HG02885 (cell line): Measurements from ENCODE around the gene PSMF1.

Experiments
- ATAC-seq: cut with Tn5 transposase; IDR thresholded peaks from one replicate; pipeline ENCODE4 v1.9.1; 2021; ENCODE audit warnings: mild to moderate bottlenecking; ENCODE audit not compliant: unreplicated experiment, poor library complexity

The PSMF1 gene

GRCh38 chr20:1186367-1186991, 68.1 kb downstream of the PSMF1 start:
- ATAC-seq = no peak

GRCh38 chr20:1187605-1188171, 69.3 kb downstream of the PSMF1 start:
- no peak for ATAC-seq

GRCh38 chr20:1188347-1188746, 69.9 kb downstream of the PSMF1 start:
- no peak for ATAC-seq

GRCh38 chr20:1189827-1190226, 71.4 kb downstream of the PSMF1 start:
- ATAC-seq = no peak

- no peak for ATAC-seq
Observed at GRCh38 chr20:1190847-1191246, 72.4 kb downstream of the PSMF1 start.

- no peak for ATAC-seq
Observed at GRCh38 chr20:1191299-1191698, 72.9 kb downstream of the PSMF1 start.

GRCh38 chr20:1195226-1195625, 76.8 kb downstream of the PSMF1 start:
- no peak for ATAC-seq

GRCh38 chr20:1196634-1197033, 78.2 kb downstream of the PSMF1 start:
- ATAC-seq = no peak

GRCh38 chr20:1197801-1198200, 79.4 kb downstream of the PSMF1 start:
- no peak for ATAC-seq

- no peak for ATAC-seq
Observed at GRCh38 chr20:1198751-1199150, 80.3 kb downstream of the PSMF1 start.

- ATAC-seq = no peak
Observed at GRCh38 chr20:1199212-1199873, 80.9 kb downstream of the PSMF1 start.

- ATAC-seq = no peak
Observed at GRCh38 chr20:1199964-1200363, 81.6 kb downstream of the PSMF1 start.

GRCh38 chr20:1202762-1203504, 84.5 kb downstream of the PSMF1 start, which contains the start of gene C20orf202:
Gene C20orf202, plus strand, starts transcription at chr20:1203454. Its CDS starts 132 bp downstream, at chr20:1203586.
- no peak for ATAC-seq

- no peak for ATAC-seq
Observed at GRCh38 chr20:1203630-1204029, 85.2 kb downstream of the PSMF1 start.

- no peak for ATAC-seq
Observed at GRCh38 chr20:1204113-1204512, 85.7 kb downstream of the PSMF1 start.

GRCh38 chr20:1204576-1204975, 86.2 kb downstream of the PSMF1 start:
- ATAC-seq = no peak

- ATAC-seq = no peak
Observed at GRCh38 chr20:1205802-1206201, 87.4 kb downstream of the PSMF1 start.

- ATAC-seq = no peak
Observed at GRCh38 chr20:1206366-1207148, 88.2 kb downstream of the PSMF1 start.

GRCh38 chr20:1207293-1207878, 89.0 kb downstream of the PSMF1 start:
- no peak for ATAC-seq
